PC-9 (cell line): Measurements from ENCODE around the gene SCAI.

Experiments used
- EZH2 ChIP-seq: fragments of 200-600 bp; sonication (generic); IDR thresholded peaks from 2 replicates; pipeline ENCODE4 v1.8.0; 2017; ENCODE audit warnings: antibody characterized with exemption, low read depth
- TF ChIP-seq, protein P1 (sequence below): fragments of 200-600 bp; sonication (generic); conservative IDR thresholded peaks from 2 replicates; pipeline ENCODE4 v1.6.1; 2017; ENCODE audit warnings: mixed run types, antibody characterized with exemption, mild to moderate bottlenecking, moderate library complexity

DNA sequence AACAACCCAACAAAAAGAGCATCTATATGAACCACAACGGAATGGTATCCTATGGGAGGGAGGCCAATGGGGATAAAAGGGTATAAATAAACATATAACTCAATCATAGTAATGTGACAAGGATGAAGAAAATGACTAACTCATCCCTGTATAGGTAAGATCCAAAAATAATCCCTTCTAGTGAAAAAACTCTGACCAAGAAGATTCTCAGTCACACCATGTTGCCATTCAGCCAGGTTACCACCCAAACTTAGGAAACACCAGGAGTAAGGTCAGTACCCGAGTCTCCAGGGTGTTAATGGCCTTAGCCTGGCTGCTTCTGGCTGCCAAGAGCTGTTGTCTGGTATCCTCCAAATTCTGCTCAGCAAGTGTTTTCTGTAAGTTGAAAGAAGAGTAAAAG, 235.2 kb downstream of the SCAI start:
- TF ChIP-seq, protein P1, sequence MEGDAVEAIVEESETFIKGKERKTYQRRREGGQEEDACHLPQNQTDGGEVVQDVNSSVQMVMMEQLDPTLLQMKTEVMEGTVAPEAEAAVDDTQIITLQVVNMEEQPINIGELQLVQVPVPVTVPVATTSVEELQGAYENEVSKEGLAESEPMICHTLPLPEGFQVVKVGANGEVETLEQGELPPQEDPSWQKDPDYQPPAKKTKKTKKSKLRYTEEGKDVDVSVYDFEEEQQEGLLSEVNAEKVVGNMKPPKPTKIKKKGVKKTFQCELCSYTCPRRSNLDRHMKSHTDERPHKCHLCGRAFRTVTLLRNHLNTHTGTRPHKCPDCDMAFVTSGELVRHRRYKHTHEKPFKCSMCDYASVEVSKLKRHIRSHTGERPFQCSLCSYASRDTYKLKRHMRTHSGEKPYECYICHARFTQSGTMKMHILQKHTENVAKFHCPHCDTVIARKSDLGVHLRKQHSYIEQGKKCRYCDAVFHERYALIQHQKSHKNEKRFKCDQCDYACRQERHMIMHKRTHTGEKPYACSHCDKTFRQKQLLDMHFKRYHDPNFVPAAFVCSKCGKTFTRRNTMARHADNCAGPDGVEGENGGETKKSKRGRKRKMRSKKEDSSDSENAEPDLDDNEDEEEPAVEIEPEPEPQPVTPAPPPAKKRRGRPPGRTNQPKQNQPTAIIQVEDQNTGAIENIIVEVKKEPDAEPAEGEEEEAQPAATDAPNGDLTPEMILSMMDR, result no peak
- no peak for TF ChIP-seq EZH2
